ENCODE measurements around the gene TRIM8. TPM values are rescaled to one million over a fixed set of nuclear protein-coding genes. Genes with fewer than 3 reads are reported as not detected.

The TRIM8 gene
- total and polyA plus RNA-seq, 9 of the 15 experiments (the other 6 are each of a cell fraction or from before 2014, with no cell fraction given), result 1.7 to 26.0 (median 9.1) TPM

DNA sequence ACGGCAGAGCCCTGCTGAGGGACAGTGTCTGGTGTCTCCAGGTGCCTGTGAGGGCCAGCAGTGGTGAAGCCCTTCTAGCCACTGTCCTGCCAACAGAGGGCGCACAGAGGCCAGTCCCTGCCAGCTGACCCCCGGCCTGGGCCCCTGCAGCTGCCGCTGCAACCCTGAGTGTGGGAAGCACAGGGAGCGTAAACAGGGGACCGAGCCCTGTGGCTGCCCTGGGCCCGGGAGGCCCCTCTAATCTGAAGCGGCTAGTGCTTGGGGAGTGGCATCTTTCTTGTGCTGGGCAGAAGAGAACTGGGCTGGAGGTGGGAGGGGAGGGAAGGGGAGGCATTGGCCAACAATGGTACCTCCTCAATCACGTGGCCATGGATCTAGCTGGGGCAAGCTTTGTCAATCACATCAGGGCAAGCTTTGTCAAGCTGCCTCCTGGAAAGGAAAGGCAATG is 34.6 kb downstream of the TRIM8 start (continued):
- TF ChIP-seq, protein P1, sequence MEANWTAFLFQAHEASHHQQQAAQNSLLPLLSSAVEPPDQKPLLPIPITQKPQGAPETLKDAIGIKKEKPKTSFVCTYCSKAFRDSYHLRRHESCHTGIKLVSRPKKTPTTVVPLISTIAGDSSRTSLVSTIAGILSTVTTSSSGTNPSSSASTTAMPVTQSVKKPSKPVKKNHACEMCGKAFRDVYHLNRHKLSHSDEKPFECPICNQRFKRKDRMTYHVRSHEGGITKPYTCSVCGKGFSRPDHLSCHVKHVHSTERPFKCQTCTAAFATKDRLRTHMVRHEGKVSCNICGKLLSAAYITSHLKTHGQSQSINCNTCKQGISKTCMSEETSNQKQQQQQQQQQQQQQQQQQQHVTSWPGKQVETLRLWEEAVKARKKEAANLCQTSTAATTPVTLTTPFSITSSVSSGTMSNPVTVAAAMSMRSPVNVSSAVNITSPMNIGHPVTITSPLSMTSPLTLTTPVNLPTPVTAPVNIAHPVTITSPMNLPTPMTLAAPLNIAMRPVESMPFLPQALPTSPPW (CRISPR knock-in tag; IDR thresholded peaks at IDR 0.05), result peak; percentile 31; the same call in 1 of the 2 replicates
- TF ChIP-seq BRCA1 (IDR thresholded peaks at IDR 0.05) (no peak), BRCA1 (CRISPR knock-in tag; IDR thresholded peaks at IDR 0.05) (no peak)
- TF ChIP-seq, protein P2, sequence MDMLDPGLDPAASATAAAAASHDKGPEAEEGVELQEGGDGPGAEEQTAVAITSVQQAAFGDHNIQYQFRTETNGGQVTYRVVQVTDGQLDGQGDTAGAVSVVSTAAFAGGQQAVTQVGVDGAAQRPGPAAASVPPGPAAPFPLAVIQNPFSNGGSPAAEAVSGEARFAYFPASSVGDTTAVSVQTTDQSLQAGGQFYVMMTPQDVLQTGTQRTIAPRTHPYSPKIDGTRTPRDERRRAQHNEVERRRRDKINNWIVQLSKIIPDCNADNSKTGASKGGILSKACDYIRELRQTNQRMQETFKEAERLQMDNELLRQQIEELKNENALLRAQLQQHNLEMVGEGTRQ (CRISPR knock-in tag; IDR thresholded peaks at IDR 0.05), result peak; percentile 41; the same call in 1 of the 2 replicates

DNA sequence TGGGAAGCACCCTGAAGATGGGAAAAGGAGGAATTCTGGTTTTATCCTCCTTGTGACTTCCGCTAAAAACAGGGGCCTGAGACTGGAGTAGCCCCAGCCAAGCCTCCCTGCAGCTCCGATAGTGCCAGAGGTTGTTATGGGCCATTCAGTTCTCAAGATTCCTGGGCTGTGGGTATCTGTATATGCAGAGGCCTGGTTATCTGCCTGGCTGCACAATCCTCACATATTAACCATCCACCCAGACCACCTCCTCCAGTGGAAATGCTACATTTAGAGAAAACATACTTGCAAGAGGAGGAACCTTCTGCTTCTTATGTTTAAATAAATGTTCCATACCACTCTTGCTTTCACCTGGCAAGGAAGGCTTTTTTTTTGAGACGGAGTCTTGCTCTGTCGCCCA is 35.3 kb downstream of the TRIM8 start:
- CTCF ChIA-PET (ENCODE audit: low intra/inter-chr PET ratio), result no interaction called here

More for the DNA sequence above, 35.3 kb downstream of the TRIM8 start:
- no peak overlapping the region for H3K4me3 ChIP-seq
- DNase-seq (ENCODE audit: extremely low read depth in 1 of 4, low spot score in 3 of 4) (no peak), FAIRE-seq (no peak), ATAC-seq (no peak)
- no peaks in the 10 kb centered on the region for H3K36me3 ChIP-seq (ENCODE audit: control insufficient read depth, insufficient read depth, low read length)
- H3K9me3 ChIP-seq (replicated peaks; ENCODE audit: control insufficient read depth, insufficient read depth, low read depth, low read length), result no peaks in the 10 kb centered on the region
- H3K79me2 ChIP-seq (ENCODE audit: control insufficient read depth, insufficient read depth, low read length), result no peaks in the 10 kb centered on the region
- no TSS peak for BruUV-seq (replicated peaks)
- peaks cover 12 to 21% of the 10 kb centered on the region in 2 experiments for H3K4me1 ChIP-seq (replicated peaks in 1 of 2; ENCODE audit: control insufficient read depth in 2 of 2, insufficient read depth in 2 of 2, low read length in 2 of 2)
- intact Hi-C loops (cut with micrococcal nuclease), result no loop called here
- no peak overlapping the region for H3K9ac ChIP-seq (ENCODE audit: insufficient read depth in 1 of 2, low read depth in 2 of 2, low read length in 2 of 2)
- in situ Hi-C loops (cut with MboI), result no loop called here
- H3K27ac ChIP-seq (ENCODE audit: extremely low read depth, low read depth, low read length), result no peak overlapping the region
- 92% methylated on average over 2 of the region's 4 CpGs for WGBS (ENCODE audit: insufficient coverage, low coverage, missing lambda C conversion rate)
- no peaks in the 10 kb centered on the region for H3K27me3 ChIP-seq (ENCODE audit: control insufficient read depth in 2 of 2, insufficient read depth in 2 of 2, low read length in 2 of 2)
- H3K4me2 ChIP-seq (ENCODE audit: insufficient read depth, low read length), result no peak overlapping the region
- TF ChIP-seq NFXL1 (CRISPR knock-in tag; IDR thresholded peaks at IDR 0.05), result no peak
- no peak for TF ChIP-seq ETS2 (tag; IDR thresholded peaks at IDR 0.05; ENCODE audit: borderline replicate concordance, poor library complexity, severe bottlenecking)
- TF ChIP-seq, protein P3, sequence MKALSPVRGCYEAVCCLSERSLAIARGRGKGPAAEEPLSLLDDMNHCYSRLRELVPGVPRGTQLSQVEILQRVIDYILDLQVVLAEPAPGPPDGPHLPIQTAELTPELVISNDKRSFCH (CRISPR knock-in tag; IDR thresholded peaks at IDR 0.05), result no peak
- TF ChIP-seq, protein P3 (tag; IDR thresholded peaks at IDR 0.05), result no peak
- no peak for TF ChIP-seq ZNF644 (tag; IDR thresholded peaks at IDR 0.05; ENCODE audit: low read depth)
- TF ChIP-seq CBX5 (IDR thresholded peaks at IDR 0.05; ENCODE audit: borderline replicate concordance, low read depth), result no peak
- TF ChIP-seq MCM5 (IDR thresholded peaks at IDR 0.05; ENCODE audit: low read depth), result no peak
- POLR2A ChIA-PET, result interaction anchor here (1.1 to 1.7 kb wide), 2 partner anchors 10 to 24 kb away, joined by 3 to 4 read pairs; no protein-coding TSS in a partner anchor
- H3K9me1 ChIP-seq (ENCODE audit: control insufficient read depth, insufficient read depth, low read length), result no peaks in the 10 kb centered on the region
- H2AFZ ChIP-seq (ENCODE audit: low read depth, low read length), result no peak overlapping the region
- H4K20me1 ChIP-seq (replicated peaks; ENCODE audit: control insufficient read depth, insufficient read depth, low read length), result no peaks in the 10 kb centered on the region
